Calu3 (cell line): ENCODE data around the gene GKN1. TPM values are rescaled to one million over a fixed set of nuclear protein-coding genes. Genes with fewer than 3 reads are reported as not detected.

Experiments
- Bru-seq: library from RNA; stranded (reverse); fragments of 400-500 nt; gene quantifications from one replicate; lab custom pipeline; 2021; lab: Mats Ljungman, UMichigan
- BruChase-seq, 2 experiments: library from RNA; stranded (reverse); fragments of 400-500 nt; gene quantifications; one replicate each; lab custom pipeline; 2021; lab: Mats Ljungman, UMichigan
- BruUV-seq: library from RNA; stranded (reverse); fragments of 400-500 nt; replicated peaks from 2 replicates; lab custom pipeline; 2021; lab: Mats Ljungman, UMichigan
- CTCF ChIA-PET: fragments of 300-600 bp; sonication (Branson Sonifier 250); formaldehyde crosslinking; loops from one replicate; lab custom pipeline; 2022; ENCODE audit warnings: antibody characterized with exemption; lab: Charles Lee
- DNase-seq: peaks from one replicate; pipeline ENCODE4 v3.0.0; 2022
- H3K27ac Mint-ChIP-seq: one replicate; pipeline ENCODE4 v1.8.0; 2022; ENCODE audit warnings: mixed read lengths; ENCODE audit not compliant: unreplicated experiment
- H3K27me3 Mint-ChIP-seq: one replicate; pipeline ENCODE4 v1.8.0; 2022; ENCODE audit warnings: mixed read lengths; ENCODE audit not compliant: unreplicated experiment
- H3K36me3 Mint-ChIP-seq: one replicate; pipeline ENCODE4 v1.8.0; 2022; ENCODE audit warnings: mild to moderate bottlenecking, moderate library complexity, mixed read lengths; ENCODE audit not compliant: insufficient read depth, unreplicated experiment
- H3K4me1 Mint-ChIP-seq: one replicate; pipeline ENCODE4 v1.8.0; 2022; ENCODE audit warnings: mild to moderate bottlenecking, low read depth, mixed read lengths; ENCODE audit not compliant: unreplicated experiment
- H3K4me3 Mint-ChIP-seq: one replicate; pipeline ENCODE4 v1.8.0; 2022; ENCODE audit warnings: mild to moderate bottlenecking, low read depth, moderate library complexity, mixed read lengths; ENCODE audit not compliant: unreplicated experiment
- H3K9me3 Mint-ChIP-seq: one replicate; pipeline ENCODE4 v1.8.0; 2022; ENCODE audit warnings: low read depth, mixed read lengths; ENCODE audit not compliant: unreplicated experiment
- intact Hi-C: fragments of 100-400 bp; cut with micrococcal nuclease; formaldehyde crosslinking; loops from one replicate; pipeline ENCODE4 v1.10.0; 2022; ENCODE audit not compliant: unreplicated experiment
- long read RNA-seq: library from polyadenylated mRNA; stranded (forward); transcript quantifications from one replicate; pipeline ENCODE4 v2.0.0, GENCODE V29; 2022
- total RNA-seq: library from RNA; stranded (reverse); gene quantifications from 2 replicates; pipeline ENCODE4 v1.2.3, GENCODE V29; 2022
- TF ChIP-seq, protein P1 (sequence below): fragments of 200-600 bp; IDR thresholded peaks from one replicate; pipeline ENCODE4 v1.8.0; 2022; ENCODE audit warnings: antibody characterized with exemption; ENCODE audit not compliant: unreplicated experiment

The GKN1 gene, protein sequence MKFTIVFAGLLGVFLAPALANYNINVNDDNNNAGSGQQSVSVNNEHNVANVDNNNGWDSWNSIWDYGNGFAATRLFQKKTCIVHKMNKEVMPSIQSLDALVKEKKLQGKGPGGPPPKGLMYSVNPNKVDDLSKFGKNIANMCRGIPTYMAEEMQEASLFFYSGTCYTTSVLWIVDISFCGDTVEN
- total RNA-seq = not detected in 2 replicates
- not detected for Bru-seq, nascent RNA
- BruChase-seq, experiment 1, labeled RNA remaining after a 6-hour chase = not detected
- BruChase-seq, experiment 2, labeled RNA remaining after a 2-hour chase = not detected
- long read RNA-seq = 0 reads

DNA sequence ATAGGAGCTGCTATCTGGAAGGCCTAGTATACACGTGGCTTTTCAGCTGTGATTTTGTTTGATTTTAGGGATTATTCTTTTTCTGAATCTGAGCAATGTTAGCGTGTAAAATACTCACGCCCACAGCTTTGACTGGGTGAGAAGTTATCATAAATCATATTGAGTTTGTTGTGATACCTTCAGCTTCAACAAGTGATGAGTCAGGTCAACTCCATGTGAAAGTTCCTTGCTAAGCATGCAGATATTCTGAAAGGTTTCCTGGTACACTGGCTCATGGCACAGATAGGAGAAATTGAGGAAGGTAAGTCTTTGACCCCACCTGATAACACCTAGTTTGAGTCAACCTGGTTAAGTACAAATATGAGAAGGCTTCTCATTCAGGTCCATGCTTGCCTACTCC lies at the start of gene GKN1:
GKN1 (plus strand) TSS at position 386 of the 400 bp plus-strand sequence. CDS start 42 bp downstream, outside the sequence.
- intact Hi-C loops = no loop called here
- Mint-ChIP-seq H3K4me1 (no peaks in the 10 kb centered on the region), H3K36me3 (no peaks in the 10 kb centered on the region), H3K27ac (no peak within 1 kb of the TSS), H3K9me3 (no peaks in the 10 kb centered on the region), H3K4me3 (no peak within 1 kb of the TSS), H3K27me3 (peaks cover 44% of the 10 kb centered on the region)
- no peak for DNase-seq
- CTCF ChIA-PET = no interaction called here
- TF ChIP-seq, protein P1, sequence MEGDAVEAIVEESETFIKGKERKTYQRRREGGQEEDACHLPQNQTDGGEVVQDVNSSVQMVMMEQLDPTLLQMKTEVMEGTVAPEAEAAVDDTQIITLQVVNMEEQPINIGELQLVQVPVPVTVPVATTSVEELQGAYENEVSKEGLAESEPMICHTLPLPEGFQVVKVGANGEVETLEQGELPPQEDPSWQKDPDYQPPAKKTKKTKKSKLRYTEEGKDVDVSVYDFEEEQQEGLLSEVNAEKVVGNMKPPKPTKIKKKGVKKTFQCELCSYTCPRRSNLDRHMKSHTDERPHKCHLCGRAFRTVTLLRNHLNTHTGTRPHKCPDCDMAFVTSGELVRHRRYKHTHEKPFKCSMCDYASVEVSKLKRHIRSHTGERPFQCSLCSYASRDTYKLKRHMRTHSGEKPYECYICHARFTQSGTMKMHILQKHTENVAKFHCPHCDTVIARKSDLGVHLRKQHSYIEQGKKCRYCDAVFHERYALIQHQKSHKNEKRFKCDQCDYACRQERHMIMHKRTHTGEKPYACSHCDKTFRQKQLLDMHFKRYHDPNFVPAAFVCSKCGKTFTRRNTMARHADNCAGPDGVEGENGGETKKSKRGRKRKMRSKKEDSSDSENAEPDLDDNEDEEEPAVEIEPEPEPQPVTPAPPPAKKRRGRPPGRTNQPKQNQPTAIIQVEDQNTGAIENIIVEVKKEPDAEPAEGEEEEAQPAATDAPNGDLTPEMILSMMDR = no peak
- BruUV-seq = no TSS peak

DNA sequence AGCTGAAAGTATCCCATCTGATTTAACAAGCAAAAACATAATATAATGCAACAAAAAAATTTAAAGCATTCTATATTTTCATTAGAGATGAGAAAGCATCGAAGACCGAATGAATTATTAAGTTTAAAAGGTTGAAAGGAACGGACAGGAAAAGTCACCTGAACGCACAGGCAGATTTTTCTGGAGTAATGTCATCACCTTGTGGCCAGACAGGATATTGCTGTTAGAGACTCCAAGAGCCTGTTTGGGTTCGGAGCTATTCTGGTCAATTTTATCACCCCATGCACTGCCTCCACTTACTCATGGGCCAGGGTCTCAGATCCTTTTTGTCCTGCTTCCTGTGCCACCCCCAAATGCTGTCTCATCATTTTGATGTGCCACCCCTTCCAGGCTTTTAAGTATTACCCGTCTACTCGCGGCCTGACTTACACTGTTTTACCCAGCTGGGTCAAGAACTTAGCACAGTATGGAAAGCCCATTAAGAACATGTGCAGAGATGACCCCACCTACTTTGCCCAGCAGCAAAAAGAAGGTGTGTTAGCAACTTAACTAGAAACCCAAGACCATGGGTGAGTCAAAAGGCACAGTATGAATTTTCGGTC lies 49.0 kb upstream of the GKN1 start:
- DNase-seq = peak; percentile 55
- H3K4me3 Mint-ChIP-seq = no peak overlapping the region
- H3K4me1 Mint-ChIP-seq = peaks cover 15% of the 10 kb centered on the region
- BruUV-seq = no TSS peak
- H3K27ac Mint-ChIP-seq = no peak overlapping the region
- TF ChIP-seq, protein P1 = peak; percentile 84
- intact Hi-C loops = loop anchor here (1.0 to 2.0 kb wide), 3 partner anchors 174 to 463 kb away; no protein-coding TSS in a partner anchor
- H3K9me3 Mint-ChIP-seq = no peaks in the 10 kb centered on the region
- H3K36me3 Mint-ChIP-seq = no peaks in the 10 kb centered on the region
- H3K27me3 Mint-ChIP-seq = peaks cover 41% of the 10 kb centered on the region
- CTCF ChIA-PET = interaction anchor here (0.5 to 3.8 kb wide), 10 partner anchors 17 to 462 kb away, joined by 3 to 41 read pairs (median 6); no protein-coding TSS in a partner anchor

DNA sequence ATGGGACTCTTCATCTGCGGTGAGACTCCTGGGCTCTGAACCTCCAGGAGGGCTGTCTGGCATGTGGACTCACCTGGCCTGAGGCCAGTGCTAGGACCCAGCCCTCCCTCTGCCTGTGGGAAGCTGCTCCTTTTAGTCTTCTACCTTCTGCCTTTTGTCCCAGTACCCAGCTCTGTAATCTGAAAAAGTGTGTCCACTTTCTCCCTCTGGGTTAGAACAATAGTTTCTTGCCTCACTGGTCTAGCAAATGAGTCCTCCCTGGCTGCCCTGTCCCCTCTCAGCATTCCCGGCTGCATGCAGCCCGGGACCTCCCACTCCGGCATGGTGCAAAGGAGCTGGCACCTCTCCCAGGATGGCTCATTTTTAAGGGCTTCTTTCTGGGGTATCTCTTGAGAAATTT lies 47.6 kb upstream of the GKN1 start:
- Mint-ChIP-seq H3K36me3 (no peaks in the 10 kb centered on the region), H3K4me1 (peaks cover 4% of the 10 kb centered on the region), H3K27ac (no peak overlapping the region), H3K27me3 (peaks cover 52% of the 10 kb centered on the region), H3K4me3 (no peak overlapping the region), H3K9me3 (no peaks in the 10 kb centered on the region)
- intact Hi-C loops = no loop called here
- no TSS peak for BruUV-seq
- DNase-seq = no peak
- CTCF ChIA-PET = interaction anchor here (1.2 to 3.8 kb wide), 3 partner anchors 16 to 218 kb away, joined by 3 to 41 read pairs (median 4); no protein-coding TSS in a partner anchor
- TF ChIP-seq, protein P1 = no peak

DNA sequence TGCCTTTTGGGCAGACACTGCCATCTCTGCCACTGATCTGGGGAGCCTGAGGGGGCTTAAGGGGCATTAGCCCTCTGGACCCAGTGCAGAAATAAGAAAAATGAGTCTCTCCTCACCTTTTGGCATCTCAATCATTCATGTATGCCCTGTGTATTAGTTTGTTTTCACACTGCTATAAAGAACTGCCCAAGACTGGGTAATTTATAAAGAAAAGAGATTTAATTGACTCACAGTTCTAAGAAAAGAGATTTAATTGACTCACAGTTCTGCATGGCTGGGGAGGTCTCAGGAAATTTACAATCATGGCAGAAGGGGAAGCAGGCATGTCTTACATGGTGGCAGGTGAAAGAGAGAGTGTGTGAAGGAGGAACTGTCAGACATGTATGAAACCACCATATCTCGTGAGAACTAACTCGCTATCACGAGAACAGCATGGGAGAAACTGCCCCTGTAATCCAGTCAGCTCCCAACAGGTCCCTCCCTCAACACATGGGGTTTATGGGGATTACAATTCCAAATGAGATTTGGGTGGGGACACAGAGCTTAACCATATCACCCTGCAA lies 43.2 kb upstream of the GKN1 start:
- intact Hi-C loops = no loop called here
- TF ChIP-seq, protein P1 = no peak
- peaks cover 64% of the 10 kb centered on the region for H3K27me3 Mint-ChIP-seq
- H3K36me3 Mint-ChIP-seq = no peaks in the 10 kb centered on the region
- H3K9me3 Mint-ChIP-seq = no peaks in the 10 kb centered on the region
- peaks cover 10% of the 10 kb centered on the region for H3K4me1 Mint-ChIP-seq
- no peak overlapping the region for H3K4me3 Mint-ChIP-seq
- DNase-seq = no peak
- H3K27ac Mint-ChIP-seq = no peak overlapping the region
- no TSS peak for BruUV-seq
- CTCF ChIA-PET = interaction anchor here (0.9 kb wide), 1 partner anchor 467 kb away, joined by 3 read pairs; no protein-coding TSS in a partner anchor
